ENCODE data around the gene HIVEP3.

Gene HIVEP3

DNA sequence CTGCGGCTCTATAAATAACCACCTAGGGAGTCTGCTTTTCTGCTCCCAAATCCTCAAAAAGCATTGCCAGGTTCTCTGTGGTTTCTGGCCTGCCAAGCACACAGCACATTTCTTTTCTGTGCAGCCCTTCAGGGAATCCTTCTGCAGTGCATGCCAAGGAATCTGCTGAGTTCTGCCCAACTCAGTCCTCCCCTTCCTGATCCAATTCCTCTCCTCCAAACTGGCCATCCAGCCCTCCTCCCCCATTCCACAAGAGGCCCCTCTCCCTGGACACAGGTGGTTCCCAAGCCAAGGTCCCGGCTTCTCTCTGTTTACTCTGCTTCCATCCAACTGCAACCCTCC, 61.8 kb downstream of the HIVEP3 start:
- H3K4me1 ChIP-seq (ENCODE audit: low read length): no peaks in the 10 kb centered on the region
- H4K20me1 ChIP-seq (ENCODE audit: insufficient read depth, low read length): no peaks in the 10 kb centered on the region
- H2AFZ ChIP-seq (ENCODE audit: low read length): no peak overlapping the region
- H3K36me3 ChIP-seq (replicated peaks; ENCODE audit: insufficient read depth, low read length): no peaks in the 10 kb centered on the region
- H3K9me3 ChIP-seq (replicated peaks; ENCODE audit: insufficient read depth, low read length): no peaks in the 10 kb centered on the region
- DNase-seq: no peak
- H3K79me2 ChIP-seq (ENCODE audit: low read length): no peaks in the 10 kb centered on the region
- no peak overlapping the region for H3K4me2 ChIP-seq (ENCODE audit: low read depth, low read length)
- no peak overlapping the region for H3K4me3 ChIP-seq (ENCODE audit: low read length)
- TF ChIP-seq EZH2phosphoT487 (IDR thresholded peaks at IDR 0.05; ENCODE audit: low read length) (no peak), EZH2 (optimal IDR thresholded peaks at IDR 0.05; ENCODE audit: low read depth, low read length) (no peak)
- TF ChIP-seq, protein P1, sequence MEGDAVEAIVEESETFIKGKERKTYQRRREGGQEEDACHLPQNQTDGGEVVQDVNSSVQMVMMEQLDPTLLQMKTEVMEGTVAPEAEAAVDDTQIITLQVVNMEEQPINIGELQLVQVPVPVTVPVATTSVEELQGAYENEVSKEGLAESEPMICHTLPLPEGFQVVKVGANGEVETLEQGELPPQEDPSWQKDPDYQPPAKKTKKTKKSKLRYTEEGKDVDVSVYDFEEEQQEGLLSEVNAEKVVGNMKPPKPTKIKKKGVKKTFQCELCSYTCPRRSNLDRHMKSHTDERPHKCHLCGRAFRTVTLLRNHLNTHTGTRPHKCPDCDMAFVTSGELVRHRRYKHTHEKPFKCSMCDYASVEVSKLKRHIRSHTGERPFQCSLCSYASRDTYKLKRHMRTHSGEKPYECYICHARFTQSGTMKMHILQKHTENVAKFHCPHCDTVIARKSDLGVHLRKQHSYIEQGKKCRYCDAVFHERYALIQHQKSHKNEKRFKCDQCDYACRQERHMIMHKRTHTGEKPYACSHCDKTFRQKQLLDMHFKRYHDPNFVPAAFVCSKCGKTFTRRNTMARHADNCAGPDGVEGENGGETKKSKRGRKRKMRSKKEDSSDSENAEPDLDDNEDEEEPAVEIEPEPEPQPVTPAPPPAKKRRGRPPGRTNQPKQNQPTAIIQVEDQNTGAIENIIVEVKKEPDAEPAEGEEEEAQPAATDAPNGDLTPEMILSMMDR (IDR thresholded peaks at IDR 0.05; ENCODE audit: low read length): no peak
- H3K27me3 ChIP-seq (replicated peaks; ENCODE audit: insufficient read depth, low read length): no peaks in the 10 kb centered on the region
- no peaks in the 10 kb centered on the region for H3K9me2 ChIP-seq (replicated peaks; ENCODE audit: insufficient read depth, low read length)
- no peak overlapping the region for H3K27ac ChIP-seq (ENCODE audit: low read length)
- no peak overlapping the region for H3K9ac ChIP-seq (ENCODE audit: low read length)
- H3F3A ChIP-seq (ENCODE audit: insufficient read depth, low read length): no peaks in the 10 kb centered on the region

DNA sequence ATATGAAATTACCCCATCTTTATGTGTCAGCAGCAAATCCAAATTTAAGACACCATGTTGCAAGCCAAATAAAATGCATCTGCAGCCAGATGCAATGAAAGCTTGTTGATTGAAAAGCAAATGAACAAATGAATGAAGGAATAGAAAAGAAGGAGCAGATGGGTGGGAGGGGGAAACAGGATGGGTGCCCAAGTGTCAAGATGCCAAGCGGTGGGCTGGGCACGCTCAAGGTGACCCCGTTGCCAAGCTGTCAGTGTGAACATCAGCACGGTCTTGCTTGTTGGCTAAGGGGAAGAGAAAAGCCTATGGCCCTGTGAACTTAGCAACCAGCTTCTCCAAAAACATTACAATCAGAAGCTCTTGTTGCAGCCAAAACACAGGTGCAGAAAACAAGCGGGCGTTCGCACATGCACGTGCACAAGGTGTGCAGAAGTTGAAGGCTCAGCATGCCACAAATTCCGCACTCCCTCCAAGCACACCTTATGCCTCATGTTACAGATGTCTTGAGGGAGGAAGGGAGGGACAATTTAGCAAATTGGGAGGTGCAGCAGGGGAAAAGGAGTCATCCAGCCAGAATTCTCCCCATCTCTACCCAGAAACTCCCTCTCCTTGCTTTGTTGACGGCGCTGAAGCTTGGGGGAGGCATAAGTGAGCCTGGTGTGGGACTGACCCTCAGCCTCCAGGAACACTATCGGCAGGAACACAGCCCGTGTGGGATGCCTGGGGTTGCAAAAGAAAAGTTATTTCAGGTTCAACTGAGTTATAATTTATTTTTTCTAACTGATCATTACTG, 62.4 kb downstream of the HIVEP3 start:
- Histone ChIP-seq H3K27me3 (replicated peaks; ENCODE audit: insufficient read depth, low read length) (no peaks in the 10 kb centered on the region), H3K4me2 (ENCODE audit: low read depth, low read length) (no peak overlapping the region), H3K4me1 (ENCODE audit: low read length) (no peaks in the 10 kb centered on the region), H3K9ac (ENCODE audit: low read length) (no peak overlapping the region), H2AFZ (ENCODE audit: low read length) (no peak overlapping the region), H3K36me3 (replicated peaks; ENCODE audit: insufficient read depth, low read length) (no peaks in the 10 kb centered on the region), H3K9me2 (replicated peaks; ENCODE audit: insufficient read depth, low read length) (no peaks in the 10 kb centered on the region), H4K20me1 (ENCODE audit: insufficient read depth, low read length) (no peaks in the 10 kb centered on the region), H3K27ac (ENCODE audit: low read length) (no peak overlapping the region), H3F3A (ENCODE audit: insufficient read depth, low read length) (no peaks in the 10 kb centered on the region), H3K79me2 (ENCODE audit: low read length) (no peaks in the 10 kb centered on the region), H3K4me3 (ENCODE audit: low read length) (no peak overlapping the region), H3K9me3 (replicated peaks; ENCODE audit: insufficient read depth, low read length) (no peaks in the 10 kb centered on the region)
- TF ChIP-seq, protein P1 (IDR thresholded peaks at IDR 0.05; ENCODE audit: low read length): no peak
- no peak for TF ChIP-seq EZH2 (optimal IDR thresholded peaks at IDR 0.05; ENCODE audit: low read depth, low read length)
- no peak for TF ChIP-seq EZH2phosphoT487 (IDR thresholded peaks at IDR 0.05; ENCODE audit: low read length)
- no peak for DNase-seq

DNA sequence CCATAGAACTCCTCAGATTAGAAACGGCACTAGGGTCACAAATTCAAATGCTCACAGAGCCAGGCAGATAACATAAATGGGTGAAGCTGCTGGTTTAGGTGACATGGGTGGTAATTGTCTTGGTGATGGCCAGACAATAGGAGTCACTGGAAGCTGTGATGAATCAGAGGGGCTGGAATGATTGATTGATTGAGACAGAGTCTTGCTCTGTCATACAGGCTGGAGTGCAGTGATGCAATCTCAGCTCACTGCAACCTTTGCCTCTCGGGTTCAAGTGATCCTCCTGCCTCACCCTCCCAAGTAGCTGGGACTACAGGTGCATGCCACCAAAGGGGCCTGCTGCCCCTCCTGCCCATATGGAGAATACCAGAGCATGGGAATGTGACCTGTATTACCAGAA, 63.0 kb downstream of the HIVEP3 start:
- Histone ChIP-seq H3K4me1 (ENCODE audit: low read length) (no peaks in the 10 kb centered on the region), H4K20me1 (ENCODE audit: insufficient read depth, low read length) (no peaks in the 10 kb centered on the region), H3K4me3 (ENCODE audit: low read length) (no peak overlapping the region), H3K9me3 (replicated peaks; ENCODE audit: insufficient read depth, low read length) (no peaks in the 10 kb centered on the region), H3F3A (ENCODE audit: insufficient read depth, low read length) (no peaks in the 10 kb centered on the region), H3K4me2 (ENCODE audit: low read depth, low read length) (no peak overlapping the region), H3K36me3 (replicated peaks; ENCODE audit: insufficient read depth, low read length) (no peaks in the 10 kb centered on the region), H3K9me2 (replicated peaks; ENCODE audit: insufficient read depth, low read length) (no peaks in the 10 kb centered on the region), H3K9ac (ENCODE audit: low read length) (no peak overlapping the region), H3K27me3 (replicated peaks; ENCODE audit: insufficient read depth, low read length) (no peaks in the 10 kb centered on the region), H3K27ac (ENCODE audit: low read length) (no peak overlapping the region), H3K79me2 (ENCODE audit: low read length) (no peaks in the 10 kb centered on the region), H2AFZ (ENCODE audit: low read length) (no peak overlapping the region)
- no peak for DNase-seq
- TF ChIP-seq EZH2phosphoT487 (IDR thresholded peaks at IDR 0.05; ENCODE audit: low read length): no peak
- TF ChIP-seq, protein P1 (IDR thresholded peaks at IDR 0.05; ENCODE audit: low read length): no peak
- no peak for TF ChIP-seq EZH2 (optimal IDR thresholded peaks at IDR 0.05; ENCODE audit: low read depth, low read length)
